Ovary (tissue), 9 donors: ENCODE measurements around the gene CCDC12. TPM values are rescaled to one million over a fixed set of nuclear protein-coding genes. Genes with fewer than 3 reads are reported as not detected.

Experiments
- DNase-seq, 5 donors: peaks; one replicate each; pipeline ENCODE4 v3.0.0-alpha.2; 2019 to 2020
- H3K27ac ChIP-seq, 2 donors: fragments of 200-600 bp; one replicate each; pipeline versions ENCODE4 v1.5.1 to v1.8.0; 2019 to 2022
- H3K27me3 ChIP-seq: fragments of 200-600 bp; one replicate; pipeline ENCODE4 v1.8.0; 2022
- H3K36me3 ChIP-seq: fragments of 200-600 bp; sonication (generic); one replicate; pipeline ENCODE4 v1.5.1; 2019
- H3K4me1 ChIP-seq: one replicate; pipeline ENCODE4 v1.8.1; 2013; ENCODE audit warnings: mild to moderate bottlenecking, moderate library complexity; ENCODE audit not compliant: insufficient read depth
- H3K4me3 ChIP-seq: fragments of 200-600 bp; sonication (generic); one replicate; pipeline ENCODE4 v1.5.1; 2017
- H3K9me3 ChIP-seq, 2 donors: fragments of 200-600 bp in 1 of 2; sonication (generic) in 1 of 2; one replicate each; pipeline versions ENCODE4 v1.5.1 to v1.8.1; 2013 to 2019; ENCODE audit warnings: mild to moderate bottlenecking in 1 of 2, moderate library complexity in 1 of 2
- EP300 ChIP-seq: sonication (generic); formaldehyde crosslinking; IDR thresholded peaks from one replicate; pipeline ENCODE4 v1.6.1; 2017; ENCODE audit warnings: antibody characterized with exemption
- POLR2A ChIP-seq: fragments of 450-650 bp; IDR thresholded peaks from one replicate; pipeline ENCODE4 v1.6.1; 2017; ENCODE audit warnings: antibody characterized with exemption, mild to moderate bottlenecking, moderate library complexity
- WGBS, 3 donors: extraction: QIAGEN DNeasy Blood & Tissue Kit in 1 of 3; methylation state at CpG; one replicate each; pipeline versions ENCODE4 v1.1.5 to v1.1.7; 2013 to 2017; 5-methylcytosine and 5-hydroxymethylcytosine counted together
- intact Hi-C, 4 donors: fragments of 100-400 bp; cut with DNase I; formaldehyde crosslinking; loops; one replicate each; pipeline versions ENCODE4 v1.11.0 to v1.15.1; 2022 to 2023
- polyA plus RNA-seq, 2 donors: library from polyadenylated mRNA; stranded (reverse); fragments of 200-250 nt in 1 of 2; fragments of 350-450 nt in 1 of 2; fragmentation: Illumina TruSeq in 1 of 2; extraction: RNeasy Lipid Tissue Mini Kit (QIAGEN cat#74804) in 1 of 2; gene quantifications; one replicate each; pipeline ENCODE4 v1.2.3, GENCODE V29; 2013 to 2014
- total RNA-seq, 7 donors: library from RNA; depleted of rRNA in 2 of 7; stranded (reverse); fragments of >200 nt in 2 of 7; fragmentation: NEBNext Ultra II Directional in 3 of 7; extraction: Animal tissue kit (Norgen Biotek cat#: 25700) in 3 of 7; gene quantifications; one replicate each; pipeline versions ENCODE4 v1.1.0 to v1.2.4, GENCODE V29; 2016 to 2023
- TF ChIP-seq, protein P1 (sequence below), 3 donors: fragments of 450-650 bp in 2 of 3; fragments of 200-600 bp in 1 of 3; IDR thresholded peaks; one replicate each; pipeline versions ENCODE4 v1.5.1 to v1.8.0; 2016 to 2022; ENCODE audit warnings: antibody characterized with exemption in 3 of 3, mild to moderate bottlenecking in 1 of 3
- donor health status: DM: no; HTN: no; CAD: no; lungs with moderate emphysema.
- donor health status: DM: no; HTN: no; CAD: no.
- donor health status: Bipolar disorder and iron deficiency.
- donor health status: DM: yes; HTN: yes; CAD: no.
- donor health status: DM: no; HTN: no; CAD: no.
- donor health status: DM: yes; HTN: yes; CAD: no.

The CCDC12 gene
- total and polyA plus RNA-seq, 9 donors = 32.2 to 66.7 (median 42.3) TPM

DNA sequence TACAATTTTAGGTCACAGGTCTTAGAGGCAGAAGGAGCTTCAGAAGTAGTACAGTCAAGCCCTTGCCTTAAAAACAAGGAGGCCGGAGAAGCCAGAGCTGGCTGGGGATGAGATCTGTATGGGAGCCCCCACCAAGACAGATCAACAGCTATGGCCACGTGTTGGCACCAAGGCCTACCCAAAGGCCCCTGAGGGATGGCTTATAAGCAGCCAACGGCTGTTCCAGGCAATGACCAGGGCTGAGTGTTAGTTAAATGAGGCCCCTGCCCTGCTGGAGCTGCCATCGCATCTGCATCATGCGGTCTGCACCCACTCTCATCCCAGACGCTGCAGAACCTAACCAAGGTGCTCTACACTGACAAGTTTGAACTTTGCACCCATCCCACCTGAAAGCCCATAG is 43.3 kb downstream of the CCDC12 start:
- no peak overlapping the region for H3K4me3 ChIP-seq
- peaks cover 50% of the 10 kb centered on the region for H3K4me1 ChIP-seq
- no peaks in the 10 kb centered on the region for H3K36me3 ChIP-seq
- H3K9me3 ChIP-seq = no peaks in the 10 kb centered on the region
- TF ChIP-seq EP300 (no peak), POLR2A (no peak)
- H3K27me3 ChIP-seq = no peaks in the 10 kb centered on the region
- DNase-seq = peak in 1 of 5 donors; percentile 30
- peak overlapping the region; percentile 5 to 28 for H3K27ac ChIP-seq
- intact Hi-C loops = loop anchor here in 2 of 4 donors (10.0 kb wide), 1 partner anchor 392 kb away; no protein-coding TSS in a partner anchor
- WGBS, 3 donors = 74 to 77% (median 75%) methylated on average over 6 of the region's 6 CpGs

DNA sequence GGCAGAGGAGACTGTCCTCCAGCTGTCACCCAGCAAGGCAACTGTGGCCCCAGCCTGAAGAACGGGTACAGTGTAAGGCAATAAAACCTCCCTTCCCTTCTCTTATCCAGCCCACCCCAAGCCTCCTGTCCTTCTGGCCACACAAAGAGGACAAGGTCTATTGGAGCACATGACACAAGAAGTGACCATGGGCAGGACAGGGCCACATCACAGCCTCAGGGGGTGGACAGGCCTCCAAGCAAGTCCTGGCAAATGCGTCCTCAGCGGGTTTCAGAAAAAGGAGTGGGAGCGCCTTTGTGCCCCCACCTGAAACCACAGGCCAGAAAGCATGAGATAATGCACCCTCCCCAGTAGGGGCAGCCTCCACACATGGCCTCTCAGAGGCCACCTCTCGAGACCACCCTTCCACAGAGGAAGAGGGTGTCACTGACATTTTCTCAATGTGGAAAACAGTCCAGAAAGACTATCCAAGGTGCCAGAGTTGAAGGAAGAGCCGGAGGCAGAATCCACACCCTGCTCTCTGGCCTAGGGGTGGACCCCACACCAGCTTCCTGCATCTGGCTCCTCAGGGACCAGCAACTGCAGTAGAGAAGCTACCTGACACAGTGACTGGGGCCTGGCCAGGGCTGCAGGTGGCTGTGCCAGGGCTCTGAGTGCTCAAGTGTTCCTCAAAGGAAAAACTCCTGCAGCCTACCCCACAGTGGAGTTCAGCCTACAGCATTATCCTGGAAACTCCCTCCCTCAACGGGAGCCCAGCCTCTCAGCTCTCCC is 43.9 kb downstream of the CCDC12 start:
- WGBS, 3 donors = 68 to 76% (median 70%) methylated on average over 7 of the region's 7 CpGs
- no peak overlapping the region for H3K4me3 ChIP-seq
- H3K9me3 ChIP-seq = no peaks in the 10 kb centered on the region
- intact Hi-C loops = loop anchor here in 2 of 4 donors (10.0 kb wide), 1 partner anchor 392 kb away; no protein-coding TSS in a partner anchor
- peak in 1 of 5 donors; percentile 34 for DNase-seq
- H3K4me1 ChIP-seq = peaks cover 50% of the 10 kb centered on the region
- TF ChIP-seq EP300 = no peak
- no peak for TF ChIP-seq POLR2A
- TF ChIP-seq, protein P1, sequence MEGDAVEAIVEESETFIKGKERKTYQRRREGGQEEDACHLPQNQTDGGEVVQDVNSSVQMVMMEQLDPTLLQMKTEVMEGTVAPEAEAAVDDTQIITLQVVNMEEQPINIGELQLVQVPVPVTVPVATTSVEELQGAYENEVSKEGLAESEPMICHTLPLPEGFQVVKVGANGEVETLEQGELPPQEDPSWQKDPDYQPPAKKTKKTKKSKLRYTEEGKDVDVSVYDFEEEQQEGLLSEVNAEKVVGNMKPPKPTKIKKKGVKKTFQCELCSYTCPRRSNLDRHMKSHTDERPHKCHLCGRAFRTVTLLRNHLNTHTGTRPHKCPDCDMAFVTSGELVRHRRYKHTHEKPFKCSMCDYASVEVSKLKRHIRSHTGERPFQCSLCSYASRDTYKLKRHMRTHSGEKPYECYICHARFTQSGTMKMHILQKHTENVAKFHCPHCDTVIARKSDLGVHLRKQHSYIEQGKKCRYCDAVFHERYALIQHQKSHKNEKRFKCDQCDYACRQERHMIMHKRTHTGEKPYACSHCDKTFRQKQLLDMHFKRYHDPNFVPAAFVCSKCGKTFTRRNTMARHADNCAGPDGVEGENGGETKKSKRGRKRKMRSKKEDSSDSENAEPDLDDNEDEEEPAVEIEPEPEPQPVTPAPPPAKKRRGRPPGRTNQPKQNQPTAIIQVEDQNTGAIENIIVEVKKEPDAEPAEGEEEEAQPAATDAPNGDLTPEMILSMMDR (IDR thresholded peaks at IDR 0.05) = no peak
- peak overlapping the region; percentile 5 to 28 for H3K27ac ChIP-seq
- no peaks in the 10 kb centered on the region for H3K27me3 ChIP-seq
- H3K36me3 ChIP-seq = no peaks in the 10 kb centered on the region

DNA sequence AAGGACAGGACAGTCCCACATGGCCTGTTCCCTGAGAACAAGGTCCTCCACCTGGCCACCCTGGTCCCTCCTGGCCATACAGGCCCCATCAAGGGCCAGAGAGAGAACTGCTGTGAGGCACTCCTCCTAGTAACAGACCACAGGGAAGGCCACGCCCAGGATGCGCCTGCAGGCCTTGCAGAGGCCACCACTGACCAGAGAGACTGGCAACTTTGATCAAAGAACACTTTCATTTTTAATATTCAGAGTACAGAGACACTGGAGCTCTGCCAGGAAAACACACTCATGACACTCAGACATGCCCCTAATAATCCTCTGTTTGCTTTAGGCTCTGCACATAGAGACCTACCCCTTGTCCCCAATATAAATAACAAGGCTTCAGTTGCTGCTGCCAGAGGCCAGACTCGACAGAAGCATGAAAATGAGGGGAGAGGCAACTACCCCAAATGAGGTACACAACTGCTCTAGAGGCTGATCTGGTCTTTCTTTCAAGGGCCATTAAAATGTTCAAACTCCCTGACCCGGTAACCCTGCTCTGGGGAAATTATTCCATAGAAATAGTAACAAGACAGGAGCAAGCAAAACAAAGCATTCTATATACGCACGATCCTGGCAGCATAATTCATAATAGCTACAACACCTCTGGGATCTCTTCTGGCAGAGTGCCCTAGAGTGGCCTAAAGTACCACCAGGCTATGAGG is 44.8 kb downstream of the CCDC12 start:
- H3K9me3 ChIP-seq = no peaks in the 10 kb centered on the region
- no peak overlapping the region for H3K4me3 ChIP-seq
- peaks cover 50% of the 10 kb centered on the region for H3K4me1 ChIP-seq
- intact Hi-C loops = loop anchor here in 2 of 4 donors (10.0 kb wide), 1 partner anchor 393 kb away; no protein-coding TSS in a partner anchor
- WGBS, 3 donors = 33 to 37% (median 35%) methylated on average over 6 of the region's 6 CpGs
- DNase-seq = peak in 1 of 5 donors; percentile 58
- H3K36me3 ChIP-seq = no peaks in the 10 kb centered on the region
- H3K27me3 ChIP-seq = no peaks in the 10 kb centered on the region
- peak overlapping the region in 1 of 2 donors; percentile 5 for H3K27ac ChIP-seq
- TF ChIP-seq, protein P1 (IDR thresholded peaks at IDR 0.05) = no peak
- TF ChIP-seq EP300 (no peak), POLR2A (no peak)

DNA sequence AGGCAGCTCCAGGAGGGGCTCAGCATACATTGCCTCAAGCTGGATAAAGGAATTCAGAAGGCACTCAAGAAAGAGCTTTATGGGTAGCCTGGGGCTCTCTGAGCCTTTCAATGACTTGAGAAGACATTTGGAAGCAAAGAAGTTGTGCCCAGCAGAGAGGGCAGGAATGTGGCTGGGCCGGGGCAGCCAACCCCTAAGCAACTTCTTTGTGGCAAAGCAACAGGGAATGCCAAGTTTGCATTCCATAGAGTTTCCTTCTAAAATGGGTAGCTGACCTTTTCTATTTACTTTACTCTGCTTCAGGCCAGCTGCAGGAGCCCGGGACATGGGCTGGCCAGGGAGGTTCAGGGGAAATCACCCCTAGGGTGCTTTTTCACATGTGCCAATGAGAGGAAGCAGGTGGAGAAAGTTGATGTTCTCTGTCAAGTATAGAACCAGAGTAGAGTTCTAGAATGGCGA is 45.6 kb downstream of the CCDC12 start:
- H3K27me3 ChIP-seq = no peaks in the 10 kb centered on the region
- H3K36me3 ChIP-seq = no peaks in the 10 kb centered on the region
- peak in 1 of 5 donors; percentile 21 for DNase-seq
- intact Hi-C loops = loop anchor here in 2 of 4 donors (10.0 kb wide), 1 partner anchor 394 kb away; no protein-coding TSS in a partner anchor
- H3K27ac ChIP-seq = peak overlapping the region in 1 of 2 donors; percentile 4
- TF ChIP-seq POLR2A = no peak
- TF ChIP-seq, protein P1 (IDR thresholded peaks at IDR 0.05) = no peak
- TF ChIP-seq EP300 = no peak
- H3K4me3 ChIP-seq = no peak overlapping the region
- peaks cover 50% of the 10 kb centered on the region for H3K4me1 ChIP-seq
- H3K9me3 ChIP-seq = no peaks in the 10 kb centered on the region
- 60 to 74% (median 68%) methylated on average over 3 of the region's 3 CpGs for WGBS, 3 donors
